Caco-2 (cell line): ENCODE data around the gene PA2G4. TPM values are rescaled to one million over a fixed set of nuclear protein-coding genes. Genes with fewer than 3 reads are reported as not detected.
"Not testable (repeated sequence)": the region's sequence is repeated elsewhere in the genome, so short reads cannot be mapped to it uniquely, and the experiment has no call there.

ENCODE experiments used
- BruUV-seq: library from RNA; stranded (reverse); fragments of 400-500 nt; replicated peaks from 2 replicates; lab custom pipeline; 2021; lab: Mats Ljungman, UMichigan
- CTCF ChIA-PET: fragments of 300-600 bp; sonication (Branson Sonifier 250); formaldehyde crosslinking; loops from one replicate; lab custom pipeline; 2022; ENCODE audit warnings: antibody characterized with exemption; lab: Charles Lee
- POLR2A ChIA-PET: fragments of 300-600 bp; sonication (Branson Sonifier 250); formaldehyde crosslinking; loops from one replicate; lab custom pipeline; 2022; ENCODE audit warnings: antibody characterized with exemption; lab: Charles Lee
- DNase-seq, 2 experiments: peaks; one replicate each; pipeline versions ENCODE4 v3.0.0 to v3.0.0-alpha.2; 2020 to 2022
- H3K27me3 ChIP-seq: replicated peaks from 2 replicates; pipeline ENCODE4 v1.6.0; 2011; ENCODE audit warnings: low read length; ENCODE audit not compliant: control insufficient read depth, insufficient read depth
- H3K36me3 ChIP-seq: 2 replicates; pipeline ENCODE4 v1.5.1; 2011; ENCODE audit warnings: low read length; ENCODE audit not compliant: control insufficient read depth, insufficient read depth
- H3K4me1 ChIP-seq: fragments of 250-450 bp; sonication (Bioruptor Pico); 2 replicates; pipeline ENCODE4 v1.5.1; 2020; ENCODE audit warnings: mild to moderate bottlenecking
- H3K4me3 ChIP-seq: 2 replicates; pipeline ENCODE4 v1.5.1; 2011; ENCODE audit warnings: low read depth, mild to moderate bottlenecking, control low read depth, low read length
- H3K9me3 ChIP-seq: fragments of 250-450 bp; sonication (Bioruptor Pico); 2 replicates; pipeline ENCODE4 v1.5.1; 2020; ENCODE audit warnings: mild to moderate bottlenecking, moderate library complexity
- H3K27ac Mint-ChIP-seq: one replicate; pipeline ENCODE4 v1.8.0; 2022; ENCODE audit warnings: mixed read lengths; ENCODE audit not compliant: unreplicated experiment
- H3K27me3 Mint-ChIP-seq: one replicate; pipeline ENCODE4 v1.8.0; 2022; ENCODE audit warnings: mixed read lengths; ENCODE audit not compliant: insufficient read depth, unreplicated experiment
- H3K36me3 Mint-ChIP-seq: one replicate; pipeline ENCODE4 v1.8.0; 2022; ENCODE audit warnings: mild to moderate bottlenecking, mixed read lengths; ENCODE audit not compliant: insufficient read depth, unreplicated experiment
- H3K4me1 Mint-ChIP-seq: one replicate; pipeline ENCODE4 v1.8.0; 2022; ENCODE audit warnings: low read depth, mixed read lengths; ENCODE audit not compliant: unreplicated experiment
- H3K4me3 Mint-ChIP-seq: one replicate; pipeline ENCODE4 v1.8.0; 2022; ENCODE audit warnings: mild to moderate bottlenecking, moderate library complexity, mixed read lengths; ENCODE audit not compliant: unreplicated experiment
- H3K9me3 Mint-ChIP-seq: one replicate; pipeline ENCODE4 v1.8.0; 2022; ENCODE audit warnings: mixed read lengths; ENCODE audit not compliant: unreplicated experiment
- intact Hi-C: fragments of 100-400 bp; cut with micrococcal nuclease; formaldehyde crosslinking; loops from one replicate; pipeline ENCODE4 v1.10.0; 2022; ENCODE audit not compliant: unreplicated experiment
- total RNA-seq: library from RNA; stranded (reverse); gene quantifications from 2 replicates; pipeline ENCODE4 v1.2.3, GENCODE V29; 2022
- TF ChIP-seq, protein P1 (sequence below), 2 experiments: fragments of 200-600 bp in 1 of 2; IDR thresholded peaks; 1 replicate in 1 of 2; 2 replicates in 1 of 2; pipeline versions ENCODE4 v1.5.1 to v1.8.0; 2011 to 2022; ENCODE audit warnings: antibody characterized with exemption in 1 of 2, control low read depth in 1 of 2, inconsistent platforms in 1 of 2, low read depth in 1 of 2, low read length in 1 of 2, mild to moderate bottlenecking in 1 of 2, moderate library complexity in 1 of 2; ENCODE audit not compliant: insufficient read depth in 1 of 2, severe bottlenecking in 1 of 2, unreplicated experiment in 1 of 2

PA2G4 gene
- total RNA-seq, 1 experiment from 2014 or later: 178 TPM

DNA sequence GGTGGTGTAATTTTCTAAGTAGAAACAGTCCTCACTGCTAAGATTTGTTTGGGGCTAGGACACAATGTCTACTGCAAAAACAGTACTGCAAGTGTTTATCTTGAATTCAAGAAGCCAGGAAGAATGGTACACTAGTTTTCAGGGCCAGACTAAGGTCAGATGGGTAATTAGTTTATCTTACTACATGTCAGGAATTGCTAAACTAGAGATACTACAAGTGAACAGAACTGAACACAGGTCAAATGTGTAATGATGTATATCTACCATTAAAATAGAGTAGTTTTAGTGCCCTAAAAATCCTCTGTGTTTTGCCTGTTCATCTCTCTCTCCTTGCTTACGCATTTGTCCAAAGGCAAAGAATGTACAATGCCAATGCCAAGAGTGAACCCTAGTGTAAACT, 9.7 kb downstream of the PA2G4 start:
- Histone ChIP-seq H3K4me1 (peaks cover 5% of the 10 kb centered on the region), H3K4me3 (no peak overlapping the region), H3K36me3 (peaks cover 3% of the 10 kb centered on the region), H3K27me3 (no peaks in the 10 kb centered on the region), H3K9me3 (no peaks in the 10 kb centered on the region)
- intact Hi-C loops: loop anchor here (10.0 kb wide), 1 partner anchor 369 kb away; the partner anchor contains the start of gene GDF11
- DNase-seq: no peak
- Mint-ChIP-seq H3K4me1 (peaks cover 12% of the 10 kb centered on the region), H3K27me3 (peaks cover 2% of the 10 kb centered on the region), H3K36me3 (peaks cover 82% of the 10 kb centered on the region), H3K4me3 (no peak overlapping the region), H3K27ac (no peak overlapping the region), H3K9me3 (no peaks in the 10 kb centered on the region)
- ChIA-PET CTCF (no interaction called here), POLR2A (no interaction called here)
- TF ChIP-seq, protein P1, sequence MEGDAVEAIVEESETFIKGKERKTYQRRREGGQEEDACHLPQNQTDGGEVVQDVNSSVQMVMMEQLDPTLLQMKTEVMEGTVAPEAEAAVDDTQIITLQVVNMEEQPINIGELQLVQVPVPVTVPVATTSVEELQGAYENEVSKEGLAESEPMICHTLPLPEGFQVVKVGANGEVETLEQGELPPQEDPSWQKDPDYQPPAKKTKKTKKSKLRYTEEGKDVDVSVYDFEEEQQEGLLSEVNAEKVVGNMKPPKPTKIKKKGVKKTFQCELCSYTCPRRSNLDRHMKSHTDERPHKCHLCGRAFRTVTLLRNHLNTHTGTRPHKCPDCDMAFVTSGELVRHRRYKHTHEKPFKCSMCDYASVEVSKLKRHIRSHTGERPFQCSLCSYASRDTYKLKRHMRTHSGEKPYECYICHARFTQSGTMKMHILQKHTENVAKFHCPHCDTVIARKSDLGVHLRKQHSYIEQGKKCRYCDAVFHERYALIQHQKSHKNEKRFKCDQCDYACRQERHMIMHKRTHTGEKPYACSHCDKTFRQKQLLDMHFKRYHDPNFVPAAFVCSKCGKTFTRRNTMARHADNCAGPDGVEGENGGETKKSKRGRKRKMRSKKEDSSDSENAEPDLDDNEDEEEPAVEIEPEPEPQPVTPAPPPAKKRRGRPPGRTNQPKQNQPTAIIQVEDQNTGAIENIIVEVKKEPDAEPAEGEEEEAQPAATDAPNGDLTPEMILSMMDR (IDR thresholded peaks at IDR 0.05; ENCODE audit: insufficient read depth in 1 of 2, low read depth in 1 of 2, low read length in 1 of 2, severe bottlenecking in 1 of 2, unreplicated experiment in 1 of 2): no peak
- no TSS peak for BruUV-seq

DNA sequence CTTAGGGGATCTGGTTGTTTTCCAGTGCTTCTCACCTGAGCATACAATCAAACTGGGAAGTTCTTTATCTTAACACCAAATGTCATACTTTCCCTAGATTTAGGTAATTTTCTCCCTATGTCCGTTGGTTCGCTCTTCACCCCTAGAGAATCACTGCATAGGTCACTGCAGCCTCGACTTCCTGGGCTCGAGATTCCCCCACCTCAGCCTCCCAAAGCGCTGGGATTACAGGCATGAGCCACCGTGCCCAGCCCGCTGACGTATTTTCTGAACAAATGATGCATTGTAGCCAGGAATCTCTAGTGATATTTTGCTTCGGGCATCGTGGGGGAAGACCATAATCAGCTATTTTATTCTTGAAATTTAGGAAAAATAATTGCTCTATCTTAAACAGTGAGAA, 11.0 kb downstream of the PA2G4 start:
- no peaks in the 10 kb centered on the region for H3K9me3 ChIP-seq
- H3K27me3 ChIP-seq: no peaks in the 10 kb centered on the region
- Mint-ChIP-seq H3K4me3 (peak overlapping the region; percentile 97), H3K9me3 (no peaks in the 10 kb centered on the region), H3K4me1 (peaks cover 20% of the 10 kb centered on the region), H3K27me3 (peaks cover 2% of the 10 kb centered on the region), H3K27ac (peak overlapping the region; percentile 100), H3K36me3 (peaks cover 69% of the 10 kb centered on the region)
- DNase-seq: no peak
- intact Hi-C loops: loop anchor here (10.0 kb wide), 1 partner anchor 371 kb away; the partner anchor contains the start of gene GDF11
- H3K4me1 ChIP-seq: peaks cover 17% of the 10 kb centered on the region
- no TSS peak for BruUV-seq
- CTCF ChIA-PET: no interaction called here
- TF ChIP-seq, protein P1 (IDR thresholded peaks at IDR 0.05; ENCODE audit: insufficient read depth in 1 of 2, low read depth in 1 of 2, low read length in 1 of 2, severe bottlenecking in 1 of 2, unreplicated experiment in 1 of 2): no peak
- H3K36me3 ChIP-seq: peaks cover 3% of the 10 kb centered on the region
- POLR2A ChIA-PET: interaction anchor here (3.1 kb wide), 1 partner anchor 11 kb away, joined by 22 read pairs; the partner anchor contains the start of gene PA2G4
- H3K4me3 ChIP-seq: peak overlapping the region; percentile 70

DNA sequence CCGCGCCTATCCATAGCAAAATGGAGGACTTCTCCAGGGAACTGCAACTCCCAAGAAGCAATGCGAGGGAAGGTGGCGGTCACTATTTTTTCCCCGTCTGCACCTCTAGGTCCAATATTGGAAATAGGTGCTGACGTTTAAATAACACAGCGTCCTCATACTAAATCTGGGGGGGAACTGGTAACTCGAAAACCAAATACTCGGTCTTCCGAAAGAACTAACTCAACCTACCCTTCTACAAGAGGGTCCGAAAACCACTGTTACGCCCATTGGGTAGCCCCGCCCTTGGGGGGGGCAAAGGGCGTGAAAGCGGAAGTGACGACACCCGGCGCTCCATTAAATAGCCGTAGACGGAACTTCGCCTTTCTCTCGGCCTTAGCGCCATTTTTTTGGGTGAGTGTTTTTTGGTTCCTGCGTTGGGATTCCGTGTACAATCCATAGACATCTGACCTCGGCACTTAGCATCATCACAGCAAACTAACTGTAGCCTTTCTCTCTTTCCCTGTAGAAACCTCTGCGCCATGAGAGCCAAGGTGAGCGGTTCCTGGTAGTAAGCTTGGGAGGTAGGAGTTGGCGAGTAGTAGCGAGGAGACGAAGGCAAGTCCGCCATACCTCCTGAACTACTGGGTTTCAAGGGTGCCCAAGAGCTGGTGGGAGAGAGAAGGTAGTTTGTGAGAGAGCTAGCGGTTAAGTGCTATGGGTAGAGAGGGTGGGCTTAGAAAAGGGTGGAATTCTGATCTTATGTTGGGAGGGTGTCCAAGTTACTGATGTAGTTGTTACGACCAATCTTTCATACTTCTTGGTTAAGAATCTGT, 12.1 kb downstream of the PA2G4 start, which contains the start of gene RPL41:
Gene RPL41 (plus strand): TSS at position 367 of the 815 bp plus-strand sequence.
- Histone ChIP-seq H3K36me3 (0 out of 2 replicates have a peak, but pooled peaks cover 1% of the 10 kb centered on the region), H3K27me3 (no peaks in the 10 kb centered on the region), H3K4me1 (peaks cover 18% of the 10 kb centered on the region), H3K9me3 (no peaks in the 10 kb centered on the region), H3K4me3 (peak within 1 kb of the TSS; percentile 70)
- peaks cover 2% of the 10 kb centered on the region for H3K27me3 Mint-ChIP-seq
- ChIA-PET POLR2A (interaction anchor here (0.6 to 3.5 kb wide), 4 partner anchors 12 to 459 kb away, joined by 4 to 27 read pairs (median 14); partner anchors contain the start of genes ESYT1 and PA2G4), CTCF (no interaction called here)
- H3K4me1 Mint-ChIP-seq: peaks cover 20% of the 10 kb centered on the region
- H3K4me3 Mint-ChIP-seq: peak within 1 kb of the TSS; percentile 97
- peaks cover 58% of the 10 kb centered on the region for H3K36me3 Mint-ChIP-seq
- TF ChIP-seq, protein P1 (IDR thresholded peaks at IDR 0.05; ENCODE audit: insufficient read depth in 1 of 2, low read depth in 1 of 2, low read length in 1 of 2, severe bottlenecking in 1 of 2, unreplicated experiment in 1 of 2): no peak
- DNase-seq: peak; percentile 91 to 94
- H3K9me3 Mint-ChIP-seq: no peaks in the 10 kb centered on the region
- H3K27ac Mint-ChIP-seq: peak within 1 kb of the TSS; percentile 100
- intact Hi-C loops: loop anchor here (1.0 to 10.0 kb wide), 2 partner anchors 12 to 372 kb away; partner anchors contain the start of genes GDF11 and PA2G4
- no TSS peak for BruUV-seq

DNA sequence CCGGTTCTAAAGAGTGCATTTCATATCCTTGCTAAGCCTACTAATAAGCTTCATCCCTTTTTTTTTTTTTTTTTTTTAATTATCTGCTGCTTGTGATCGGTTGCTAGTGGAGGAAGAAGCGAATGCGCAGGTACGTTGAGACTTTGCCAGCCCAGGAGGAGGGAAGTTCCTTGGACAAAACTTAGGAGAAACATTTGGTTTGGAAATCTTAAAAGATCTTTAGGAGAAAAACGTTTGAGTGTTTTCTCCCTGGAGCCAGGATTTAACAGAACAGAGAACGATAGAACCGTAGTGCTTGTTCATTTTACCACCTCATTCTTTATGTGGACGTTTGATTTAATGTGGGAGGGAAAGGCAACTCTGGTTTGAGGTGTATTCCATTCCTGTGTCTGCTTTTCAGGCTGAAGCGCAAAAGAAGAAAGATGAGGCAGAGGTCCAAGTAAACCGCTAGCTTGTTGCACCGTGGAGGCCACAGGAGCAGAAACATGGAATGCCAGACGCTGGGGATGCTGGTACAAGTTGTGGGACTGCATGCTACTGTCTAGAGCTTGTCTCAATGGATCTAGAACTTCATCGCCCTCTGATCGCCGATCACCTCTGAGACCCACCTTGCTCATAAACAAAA, 12.8 kb downstream of the PA2G4 start:
- intact Hi-C loops: loop anchor here (10.0 kb wide), 1 partner anchor 372 kb away; the partner anchor contains the start of gene GDF11

More for the DNA sequence above, 12.8 kb downstream of the PA2G4 start:
- H3K9me3 Mint-ChIP-seq, DNase-seq, H3K9me3 ChIP-seq, H3K27me3 ChIP-seq, H3K27me3 Mint-ChIP-seq, H3K36me3 ChIP-seq: not testable (repeated sequence)
- Mint-ChIP-seq H3K4me1 (peaks cover 20% of the 10 kb centered on the region), H3K4me3 (peak overlapping the region; percentile 97), H3K27ac (peak overlapping the region; percentile 100), H3K36me3 (peaks cover 51% of the 10 kb centered on the region)
- POLR2A ChIA-PET: interaction anchor here (0.6 to 3.5 kb wide), 9 partner anchors 11 to 528 kb away, joined by 3 to 27 read pairs (median 7); partner anchors contain the start of genes ESYT1, PA2G4, RNF41 and SMARCC2
- CTCF ChIA-PET: interaction anchor here (2.7 to 3.3 kb wide), 2 partner anchors 42 to 72 kb away, joined by 24 to 99 read pairs; partner anchors contain the start of genes MYL6 and SMARCC2
- Histone ChIP-seq H3K4me3 (peak overlapping the region; percentile 70), H3K4me1 (peaks cover 18% of the 10 kb centered on the region)
- BruUV-seq: TSS peak; percentile 95
